ENCODE data around the gene PKIG. TPM values are rescaled to one million over a fixed set of nuclear protein-coding genes. Genes with fewer than 3 reads are reported as not detected.
"Not testable (repeated sequence)": the region's sequence is repeated elsewhere in the genome, so short reads cannot be mapped to it uniquely, and the experiment has no call there.

The PKIG gene
- total and polyA plus RNA-seq, 12 donors, result 43.9 to 225 (median 111) TPM

DNA sequence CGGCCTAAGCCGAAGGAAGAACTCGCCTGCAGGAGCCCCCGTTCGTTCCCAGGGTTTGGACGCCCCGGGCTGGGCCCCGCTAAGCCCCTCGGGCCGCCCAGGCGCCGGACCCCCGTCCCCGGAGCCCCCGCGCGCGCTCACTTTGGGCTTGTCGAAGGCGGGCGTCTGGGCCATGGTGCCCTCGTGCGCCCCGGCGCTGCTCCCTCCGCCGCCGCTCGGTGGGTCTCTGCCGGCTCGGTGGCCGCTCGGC is 69.0 kb downstream of the PKIG start:
- H3K27ac ChIP-seq, result peak overlapping the region in 3 of 5 donors; percentile 52 to 90 (median 84)
- intact Hi-C loops (cut with DNase I), result no loop called here
- no peaks in the 10 kb centered on the region for H3K36me3 ChIP-seq (replicated peaks in 1 of 2)
- H3K9me3 ChIP-seq (replicated peaks in 1 of 3), result no peaks in the 10 kb centered on the region
- H3K27me3 ChIP-seq, result no peaks in the 10 kb centered on the region
- peaks cover 5 to 13% of the 10 kb centered on the region in 2 donors for H3K4me1 ChIP-seq (replicated peaks in 1 of 2)
- 0 to 1% (median 0%) methylated on average over 23 to 33 of the region's 33 CpGs; no CpG with 5 or more reads in 1 of the 4 donors for WGBS, 4 donors
- H3K4me3 ChIP-seq, result peak overlapping the region in 2 of 4 donors; percentile 93 to 98
- TF ChIP-seq, protein P1, sequence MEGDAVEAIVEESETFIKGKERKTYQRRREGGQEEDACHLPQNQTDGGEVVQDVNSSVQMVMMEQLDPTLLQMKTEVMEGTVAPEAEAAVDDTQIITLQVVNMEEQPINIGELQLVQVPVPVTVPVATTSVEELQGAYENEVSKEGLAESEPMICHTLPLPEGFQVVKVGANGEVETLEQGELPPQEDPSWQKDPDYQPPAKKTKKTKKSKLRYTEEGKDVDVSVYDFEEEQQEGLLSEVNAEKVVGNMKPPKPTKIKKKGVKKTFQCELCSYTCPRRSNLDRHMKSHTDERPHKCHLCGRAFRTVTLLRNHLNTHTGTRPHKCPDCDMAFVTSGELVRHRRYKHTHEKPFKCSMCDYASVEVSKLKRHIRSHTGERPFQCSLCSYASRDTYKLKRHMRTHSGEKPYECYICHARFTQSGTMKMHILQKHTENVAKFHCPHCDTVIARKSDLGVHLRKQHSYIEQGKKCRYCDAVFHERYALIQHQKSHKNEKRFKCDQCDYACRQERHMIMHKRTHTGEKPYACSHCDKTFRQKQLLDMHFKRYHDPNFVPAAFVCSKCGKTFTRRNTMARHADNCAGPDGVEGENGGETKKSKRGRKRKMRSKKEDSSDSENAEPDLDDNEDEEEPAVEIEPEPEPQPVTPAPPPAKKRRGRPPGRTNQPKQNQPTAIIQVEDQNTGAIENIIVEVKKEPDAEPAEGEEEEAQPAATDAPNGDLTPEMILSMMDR (IDR thresholded peaks at IDR 0.05), result no peak
- peak in 1 of 2 donors; percentile 31 for TF ChIP-seq POLR2A (IDR thresholded peaks at IDR 0.05)
- DNase-seq, result no peak

DNA sequence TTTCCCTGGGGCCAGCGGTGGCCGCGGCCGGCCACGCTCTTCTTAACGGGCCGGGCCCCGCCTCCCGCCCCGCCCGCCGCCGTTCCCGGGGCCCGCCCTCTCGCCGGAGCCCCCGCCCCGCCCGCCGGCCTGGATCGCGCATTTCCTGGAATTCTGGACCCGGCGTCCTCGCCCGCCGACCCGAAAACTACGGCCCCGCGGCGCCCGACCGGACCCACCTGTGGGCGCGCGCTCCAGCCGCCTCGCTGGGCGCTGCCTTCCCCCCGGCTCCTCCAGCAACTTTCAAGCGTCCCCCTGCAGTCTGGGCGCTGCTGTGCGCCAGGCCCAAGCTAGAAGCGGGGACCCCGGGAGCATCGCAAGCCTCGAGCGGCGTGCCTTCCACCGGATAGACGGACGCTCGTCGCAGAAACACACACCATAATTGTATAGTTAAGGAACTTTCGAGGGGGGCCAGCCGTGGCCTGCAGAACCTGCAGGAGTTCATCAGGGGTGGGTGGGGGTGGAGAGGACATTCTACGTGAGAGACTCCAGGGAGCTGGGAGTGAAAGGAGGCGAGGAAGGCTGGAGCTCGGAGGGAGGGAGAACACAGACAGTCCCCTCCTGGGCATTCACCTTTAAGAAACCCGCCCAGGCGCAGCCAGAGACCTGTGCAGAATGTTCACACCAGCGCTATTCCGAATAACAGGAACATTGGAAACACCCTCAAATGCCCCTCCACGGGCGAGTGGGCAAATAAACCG is 69.5 kb downstream of the PKIG start, which contains the start of gene ADA:
Gene ADA, minus strand, starts transcription at position 16 of the 740 bp plus-strand sequence. CDS start 92 bp downstream, outside the sequence.
- DNase-seq, result peak; percentile 42 to 73 (median 65)
- H3K4me3 ChIP-seq, result peak within 1 kb of the TSS; percentile 34 to 98 (median 78)
- intact Hi-C loops (cut with DNase I), result no loop called here
- no peaks in the 10 kb centered on the region for H3K36me3 ChIP-seq (replicated peaks in 1 of 2)
- peaks cover 5 to 8% of the 10 kb centered on the region in 2 donors for H3K4me1 ChIP-seq (replicated peaks in 1 of 2)
- H3K27ac ChIP-seq, result peak within 1 kb of the TSS; percentile 33 to 90 (median 52)
- 0 to 1% (median 0%) methylated on average over 12 to 68 of the region's 68 CpGs for WGBS, 4 donors
- TF ChIP-seq, protein P1 (IDR thresholded peaks at IDR 0.05), result peak in 1 of 6 experiments; percentile 29
- TF ChIP-seq POLR2A (IDR thresholded peaks at IDR 0.05), result peak in 1 of 2 donors; percentile 35
- H3K27me3 ChIP-seq, result no peaks in the 10 kb centered on the region
- no peaks in the 10 kb centered on the region for H3K9me3 ChIP-seq (replicated peaks in 1 of 3)

DNA sequence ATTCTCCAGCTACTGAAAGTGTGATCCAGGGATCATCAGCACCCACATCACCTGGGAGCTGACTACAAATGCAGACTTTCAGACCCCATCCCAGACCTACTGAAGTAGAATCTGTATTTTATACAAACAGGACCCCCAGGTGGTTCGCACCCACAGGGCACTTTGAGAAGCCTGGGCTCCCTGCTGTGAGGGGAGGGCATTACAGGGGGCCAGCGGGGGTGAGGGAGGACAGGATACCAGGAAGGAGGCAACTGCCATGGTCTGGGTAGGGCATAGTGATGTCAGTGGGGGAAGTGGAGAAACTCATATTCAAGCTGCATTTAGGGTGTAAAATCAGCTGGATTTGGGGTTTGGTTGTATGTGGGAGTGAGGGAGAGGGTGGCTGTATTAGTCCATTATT is 71.2 kb downstream of the PKIG start:
- H3K27me3 ChIP-seq, result no peaks in the 10 kb centered on the region
- no peaks in the 10 kb centered on the region for H3K36me3 ChIP-seq (replicated peaks in 1 of 2)
- peaks cover 5 to 8% of the 10 kb centered on the region in 2 donors for H3K4me1 ChIP-seq (replicated peaks in 1 of 2)
- TF ChIP-seq, protein P1 (IDR thresholded peaks at IDR 0.05), result no peak
- TF ChIP-seq POLR2A (IDR thresholded peaks at IDR 0.05), result no peak
- H3K27ac ChIP-seq, result no peak overlapping the region
- intact Hi-C loops (cut with DNase I), result no loop called here
- 80 to 94% (median 92%) methylated on average over 1 to 2 of the region's 2 CpGs for WGBS, 4 donors
- H3K4me3 ChIP-seq, result no peak overlapping the region
- no peaks in the 10 kb centered on the region for H3K9me3 ChIP-seq (replicated peaks in 1 of 3)
- no peak for DNase-seq

DNA sequence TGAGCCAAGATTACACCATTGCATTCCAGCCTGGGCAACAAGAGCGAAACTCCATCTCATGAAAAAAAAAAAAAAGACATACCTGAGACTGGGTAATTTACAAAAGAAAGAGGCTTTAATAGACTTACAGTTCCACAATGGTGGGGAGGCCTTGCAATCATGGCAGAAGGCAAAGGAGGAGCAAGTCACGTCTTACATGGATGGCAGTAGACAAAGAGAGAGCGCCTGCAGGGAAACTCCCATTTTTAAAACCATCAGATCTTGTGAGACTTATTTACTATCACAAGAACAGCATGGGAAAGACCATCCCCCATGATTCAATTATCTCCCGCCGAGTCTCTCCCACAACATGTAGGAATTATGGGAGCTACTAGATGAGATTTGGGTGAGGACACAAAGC is 71.8 kb downstream of the PKIG start:
- 93 to 98% (median 96%) methylated on average over 5 of the region's 5 CpGs for WGBS, 4 donors
- intact Hi-C loops (cut with DNase I); H3K36me3 ChIP-seq (replicated peaks in 1 of 2); DNase-seq; H3K4me1 ChIP-seq (replicated peaks in 1 of 2); H3K9me3 ChIP-seq (replicated peaks in 1 of 3); H3K4me3 ChIP-seq; H3K27ac ChIP-seq; H3K27me3 ChIP-seq: not testable (repeated sequence)

DNA sequence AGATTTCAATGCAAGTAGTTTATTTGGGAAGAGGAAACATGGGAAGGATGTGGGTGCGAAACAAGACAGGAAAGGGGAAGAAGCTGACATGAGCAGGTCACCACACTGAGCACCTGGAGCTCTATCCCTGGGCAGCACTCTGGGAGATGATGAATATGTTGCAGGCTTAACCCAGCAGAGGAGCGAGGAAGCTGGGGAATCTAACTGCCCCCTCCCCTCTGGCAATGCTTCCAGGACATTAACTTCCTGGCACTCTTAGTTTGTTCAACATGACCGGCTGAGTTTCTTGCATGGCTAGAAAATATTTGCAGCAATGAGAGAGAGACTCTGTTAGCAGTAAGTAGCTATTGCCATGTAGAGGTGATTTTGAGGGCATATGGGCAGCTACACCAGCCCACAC is 74.1 kb downstream of the PKIG start:
- Histone ChIP-seq H3K36me3 (replicated peaks in 1 of 2) (no peaks in the 10 kb centered on the region), H3K4me1 (replicated peaks in 1 of 2) (no peaks in the 10 kb centered on the region), H3K9me3 (replicated peaks in 1 of 3) (no peaks in the 10 kb centered on the region), H3K4me3 (no peak overlapping the region), H3K27ac (no peak overlapping the region), H3K27me3 (no peaks in the 10 kb centered on the region)
- DNase-seq, result no peak
- TF ChIP-seq, protein P1 (IDR thresholded peaks at IDR 0.05), result no peak
- TF ChIP-seq POLR2A (IDR thresholded peaks at IDR 0.05), result no peak
- 55 to 78% (median 64%) methylated on average over 3 of the region's 3 CpGs for WGBS, 4 donors
- intact Hi-C loops (cut with DNase I), result no loop called here

Measured in adrenal gland (tissue), 12 donors.